Bronchial epithelial cell (primary cell): ENCODE measurements around the gene SYTL3. TPM values are rescaled to one million over a fixed set of nuclear protein-coding genes. Genes with fewer than 3 reads are reported as not detected.

Source experiments
- DNase-seq: peaks from one replicate; pipeline ENCODE4 v3.0.0-alpha.2; 2010; ENCODE audit warnings: low read depth
- FAIRE-seq: peaks from 2 replicates; lab custom pipeline; 2011; peaks lifted over from hg19 to GRCh38; lab: Jason Lieb, UNC
- H3K27me3 ChIP-seq: 2 replicates; pipeline ENCODE4 v1.5.1; 2011; ENCODE audit warnings: low read length; ENCODE audit not compliant: control insufficient read depth, insufficient read depth
- H3K36me3 ChIP-seq: 2 replicates; pipeline ENCODE4 v1.5.1; 2011; ENCODE audit warnings: low read length; ENCODE audit not compliant: control insufficient read depth, insufficient read depth
- H3K4me3 ChIP-seq: 2 replicates; pipeline ENCODE4 v1.5.1; 2011; ENCODE audit warnings: mild to moderate bottlenecking, low read depth, low read length, control low read depth
- CTCF ChIP-seq: IDR thresholded peaks from 2 replicates; pipeline ENCODE4 v1.5.1; 2011; ENCODE audit warnings: mild to moderate bottlenecking, moderate library complexity, low read length, control low read depth, inconsistent platforms; ENCODE audit not compliant: insufficient read depth, severe bottlenecking
- total RNA-seq: library from RNA; depleted of rRNA; stranded (reverse); fragments of >200 nt; gene quantifications from 2 replicates; pipeline ENCODE4 v1.2.1, GENCODE V29; 2014

The SYTL3 gene
- total RNA-seq, 1 donor from 2014 or later: 1.1 TPM

GRCh38 chr6:158797331-158798310, 147.8 kb downstream of the SYTL3 start:
- Histone ChIP-seq H3K27me3 (no peaks in the 10 kb centered on the region), H3K36me3 (peaks cover 9% of the 10 kb centered on the region), H3K4me3 (no peak overlapping the region)
- FAIRE-seq (no peak), DNase-seq (peak; percentile 72)
- no peak for TF ChIP-seq CTCF

- H3K36me3 ChIP-seq: peaks cover 10% of the 10 kb centered on the region
- no peak overlapping the region for H3K4me3 ChIP-seq
- DNase-seq (no peak), FAIRE-seq (no peak)
- TF ChIP-seq CTCF: no peak
- no peaks in the 10 kb centered on the region for H3K27me3 ChIP-seq
These were observed 148.5 kb downstream of the SYTL3 start for GRCh38 chr6:158798311-158798710.

- Histone ChIP-seq H3K4me3 (no peak overlapping the region), H3K36me3 (peaks cover 10% of the 10 kb centered on the region), H3K27me3 (no peaks in the 10 kb centered on the region)
- TF ChIP-seq CTCF: peak; percentile 21
- no peak for FAIRE-seq
- DNase-seq: peak; percentile 62
These were observed 149.4 kb downstream of the SYTL3 start for GRCh38 chr6:158799051-158799792.

- Histone ChIP-seq H3K27me3 (no peaks in the 10 kb centered on the region), H3K36me3 (peaks cover 3% of the 10 kb centered on the region), H3K4me3 (no peak overlapping the region)
- no peak for DNase-seq
- no peak for FAIRE-seq
- TF ChIP-seq CTCF: no peak
These were observed 151.9 kb downstream of the SYTL3 start for GRCh38 chr6:158801655-158802294.

- TF ChIP-seq CTCF: no peak
- Histone ChIP-seq H3K36me3 (peaks cover 10% of the 10 kb centered on the region), H3K4me3 (no peak overlapping the region), H3K27me3 (no peaks in the 10 kb centered on the region)
- DNase-seq: peak; percentile 64
- no peak for FAIRE-seq
These were observed 153.9 kb downstream of the SYTL3 start for GRCh38 chr6:158803733-158804143.
